ENCODE data around the gene SLC38A9.

Gene SLC38A9

GRCh38 chr5:55585206-55585610 lies 126.9 kb downstream of the SLC38A9 start:
- peaks cover 12% of the 10 kb centered on the region for H3K36me3 Mint-ChIP-seq (ENCODE audit: low read depth)
- peaks cover 2% of the 10 kb centered on the region for H3K9me3 Mint-ChIP-seq
- no peak overlapping the region for H3K4me3 Mint-ChIP-seq
- peaks cover 19% of the 10 kb centered on the region for H3K4me1 Mint-ChIP-seq (ENCODE audit: low read depth)
- H3K27me3 Mint-ChIP-seq (ENCODE audit: low read depth), result no peaks in the 10 kb centered on the region
- H3K27ac Mint-ChIP-seq, result no peak overlapping the region
- no peak for DNase-seq (ENCODE audit: low spot score)

GRCh38 chr5:55584398-55585205 lies 127.5 kb downstream of the SLC38A9 start:
- no peak for DNase-seq (ENCODE audit: low spot score)
- Mint-ChIP-seq H3K4me1 (ENCODE audit: low read depth) (peaks cover 21% of the 10 kb centered on the region), H3K27me3 (ENCODE audit: low read depth) (no peaks in the 10 kb centered on the region), H3K9me3 (no peaks in the 10 kb centered on the region), H3K4me3 (no peak overlapping the region), H3K36me3 (ENCODE audit: low read depth) (peaks cover 9% of the 10 kb centered on the region), H3K27ac (no peak overlapping the region)

GRCh38 chr5:55583578-55583977 lies 128.5 kb downstream of the SLC38A9 start:
- no peak overlapping the region for H3K4me3 Mint-ChIP-seq
- no peak overlapping the region for H3K27ac Mint-ChIP-seq
- H3K36me3 Mint-ChIP-seq (ENCODE audit: low read depth), result peaks cover 2% of the 10 kb centered on the region
- peaks cover 23% of the 10 kb centered on the region for H3K4me1 Mint-ChIP-seq (ENCODE audit: low read depth)
- H3K9me3 Mint-ChIP-seq, result no peaks in the 10 kb centered on the region
- DNase-seq (ENCODE audit: low spot score), result no peak
- H3K27me3 Mint-ChIP-seq (ENCODE audit: low read depth), result no peaks in the 10 kb centered on the region

GRCh38 chr5:55582256-55582655 lies 129.9 kb downstream of the SLC38A9 start:
- Mint-ChIP-seq H3K27me3 (ENCODE audit: low read depth) (no peaks in the 10 kb centered on the region), H3K4me3 (peak overlapping the region; percentile 68), H3K4me1 (ENCODE audit: low read depth) (peaks cover 32% of the 10 kb centered on the region), H3K36me3 (ENCODE audit: low read depth) (no peaks in the 10 kb centered on the region), H3K9me3 (no peaks in the 10 kb centered on the region), H3K27ac (peak overlapping the region; percentile 27)
- peak; percentile 43 for DNase-seq (ENCODE audit: low spot score)

- Mint-ChIP-seq H3K27ac (no peak overlapping the region), H3K4me3 (no peak overlapping the region), H3K4me1 (ENCODE audit: low read depth) (peaks cover 45% of the 10 kb centered on the region), H3K27me3 (ENCODE audit: low read depth) (no peaks in the 10 kb centered on the region), H3K9me3 (no peaks in the 10 kb centered on the region), H3K36me3 (ENCODE audit: low read depth) (no peaks in the 10 kb centered on the region)
- DNase-seq (ENCODE audit: low spot score), result no peak
Measured at GRCh38 chr5:55580042-55580441, 132.1 kb downstream of the SLC38A9 start.

- Mint-ChIP-seq H3K4me3 (no peak overlapping the region), H3K27ac (no peak overlapping the region), H3K36me3 (ENCODE audit: low read depth) (no peaks in the 10 kb centered on the region), H3K9me3 (no peaks in the 10 kb centered on the region), H3K4me1 (ENCODE audit: low read depth) (peaks cover 45% of the 10 kb centered on the region), H3K27me3 (ENCODE audit: low read depth) (no peaks in the 10 kb centered on the region)
- DNase-seq (ENCODE audit: low spot score), result no peak
Measured at GRCh38 chr5:55578771-55579170, 133.4 kb downstream of the SLC38A9 start.

- Mint-ChIP-seq H3K9me3 (no peaks in the 10 kb centered on the region), H3K4me1 (ENCODE audit: low read depth) (peaks cover 38% of the 10 kb centered on the region), H3K27ac (no peak overlapping the region), H3K4me3 (no peak overlapping the region), H3K27me3 (ENCODE audit: low read depth) (no peaks in the 10 kb centered on the region), H3K36me3 (ENCODE audit: low read depth) (no peaks in the 10 kb centered on the region)
- no peak for DNase-seq (ENCODE audit: low spot score)
Measured at GRCh38 chr5:55577353-55578060, 134.6 kb downstream of the SLC38A9 start.

- Mint-ChIP-seq H3K4me1 (ENCODE audit: low read depth) (peaks cover 35% of the 10 kb centered on the region), H3K27ac (peak overlapping the region; percentile 22), H3K9me3 (no peaks in the 10 kb centered on the region), H3K36me3 (ENCODE audit: low read depth) (no peaks in the 10 kb centered on the region), H3K27me3 (ENCODE audit: low read depth) (no peaks in the 10 kb centered on the region), H3K4me3 (peak overlapping the region; percentile 39)
- no peak for DNase-seq (ENCODE audit: low spot score)
Measured at GRCh38 chr5:55576661-55577060, 135.5 kb downstream of the SLC38A9 start.

Measured in T-helper 2 cell treated with Interferon-gamma antibody and Interleukin-4, amounts not matched to agents 5 μg/mL and 100 μg/mL, for 36 hours (primary cell).